HG03060 (cell line): ENCODE data around the gene PRKAR1B.

ENCODE experiments used
- ATAC-seq: cut with Tn5 transposase; IDR thresholded peaks from one replicate; pipeline ENCODE4 v1.9.1; 2021; ENCODE audit warnings: low read depth, moderate number of reproducible peaks; ENCODE audit not compliant: unreplicated experiment

PRKAR1B gene

GRCh38 chr7:608361-608760 lies 118.7 kb downstream of the PRKAR1B start:
- ATAC-seq = no peak

GRCh38 chr7:607938-608337 lies 119.1 kb downstream of the PRKAR1B start:
- ATAC-seq = no peak

- ATAC-seq = no peak
These were observed 121.2 kb downstream of the PRKAR1B start for GRCh38 chr7:605661-606450.

DNA sequence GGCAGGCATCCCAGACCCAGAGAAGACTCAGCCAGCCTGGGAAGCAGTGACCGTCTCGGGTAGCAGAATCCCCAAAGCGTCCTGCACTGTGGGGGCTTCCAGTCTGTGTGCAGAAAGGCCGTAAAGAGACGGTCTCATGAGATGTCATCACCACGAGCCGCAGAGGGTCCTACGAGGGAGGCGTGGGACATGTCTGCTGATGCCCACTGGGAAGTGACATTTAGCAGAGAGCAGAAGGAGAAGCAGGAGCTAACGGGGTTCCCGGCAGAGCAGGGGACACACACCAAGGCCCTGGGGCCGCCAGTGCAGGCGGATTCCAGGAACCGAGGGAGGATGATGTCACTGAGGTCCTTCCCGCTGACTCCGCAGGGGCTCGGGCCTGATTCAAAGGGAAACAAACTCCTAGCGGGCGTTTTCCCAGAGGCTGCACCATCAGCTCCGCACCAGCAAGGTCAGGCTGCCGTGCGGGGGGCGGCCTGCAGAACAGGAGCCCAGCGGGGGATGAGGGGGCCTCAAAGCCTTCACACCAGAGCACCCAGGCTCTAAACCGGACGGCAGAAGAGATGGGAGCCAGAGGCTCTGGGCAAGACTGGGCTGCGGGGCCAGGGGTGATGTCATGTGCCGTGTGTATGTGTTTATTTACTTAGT lies 122.1 kb downstream of the PRKAR1B start:
- ATAC-seq = no peak

GRCh38 chr7:604001-604883 lies 122.8 kb downstream of the PRKAR1B start:
- peak; percentile 51 for ATAC-seq

DNA sequence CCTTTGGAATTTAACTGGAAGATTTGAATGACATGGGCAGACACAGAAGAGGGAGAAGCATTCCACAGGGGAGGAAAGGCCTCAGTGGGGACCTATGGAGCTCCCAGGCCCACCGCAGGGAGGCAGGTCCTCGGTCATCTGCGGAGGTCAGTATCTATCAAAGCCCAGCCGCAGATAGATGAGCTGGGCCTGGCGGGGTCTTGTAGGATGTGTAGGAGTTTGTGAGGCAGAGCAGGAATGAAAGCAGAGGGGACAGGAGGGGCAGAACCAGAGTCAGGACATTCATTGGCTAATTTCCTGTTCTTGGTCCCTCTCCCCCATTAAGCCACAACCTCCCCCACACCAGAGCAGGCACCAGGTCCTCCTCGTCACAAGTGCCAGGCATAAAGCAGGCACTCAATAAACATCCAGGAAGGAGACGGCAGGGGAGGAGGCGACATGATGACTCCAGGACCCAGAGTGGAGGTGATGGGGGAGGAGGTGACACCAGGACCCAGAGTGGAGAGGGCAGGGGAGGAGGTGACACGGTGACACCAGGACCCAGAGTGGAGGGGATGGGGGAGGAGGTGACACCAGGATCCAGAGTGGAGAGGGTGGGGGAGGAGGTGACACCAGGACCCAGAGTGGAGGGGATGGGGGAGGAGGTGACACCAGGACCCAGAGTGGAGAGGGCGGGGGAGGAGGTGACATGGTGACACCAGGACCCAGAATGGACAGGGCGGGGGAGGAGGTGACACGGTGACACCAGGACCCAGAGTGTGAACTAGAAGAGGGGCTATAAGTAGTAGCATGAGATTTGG lies 123.7 kb downstream of the PRKAR1B start:
- ATAC-seq = no peak

DNA sequence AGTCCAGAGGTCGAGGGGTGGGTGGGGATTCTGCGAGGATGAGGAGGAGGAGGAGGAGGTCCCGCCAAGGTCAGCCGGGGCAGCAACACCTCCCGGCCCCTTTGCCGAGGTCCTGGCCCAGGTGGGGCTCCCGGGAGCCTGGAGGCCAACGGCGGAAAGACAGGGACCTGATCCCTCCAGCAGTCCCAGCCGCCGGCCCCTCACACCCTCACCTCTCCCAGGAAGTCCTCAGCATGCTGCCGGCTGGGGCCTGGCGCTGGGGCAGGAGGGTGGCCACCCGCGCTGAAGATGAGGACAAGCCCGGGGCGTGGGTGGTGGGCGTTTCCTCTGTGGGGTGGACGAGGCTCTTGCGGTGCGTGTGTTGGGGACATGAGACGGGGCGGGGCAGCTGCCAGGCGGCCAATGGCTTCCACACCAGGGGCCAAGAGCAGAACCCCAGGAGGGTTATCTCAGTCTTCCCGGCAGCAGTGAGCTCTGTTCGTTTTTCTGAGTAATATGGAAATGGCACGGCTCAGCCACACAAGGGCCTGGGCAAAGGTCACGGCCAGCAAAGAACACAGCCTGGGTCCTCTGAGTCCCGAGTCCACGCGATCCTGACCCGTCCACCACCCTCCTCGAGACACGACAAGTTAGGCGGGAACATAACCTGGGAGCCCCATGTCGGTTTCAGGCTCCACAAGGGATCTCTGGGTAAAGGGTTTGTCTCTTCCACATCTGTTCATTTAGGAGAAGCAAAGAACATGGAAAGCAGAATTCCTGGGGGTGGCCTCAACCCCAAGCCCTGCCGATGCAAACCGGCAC lies 124.5 kb downstream of the PRKAR1B start:
- no peak for ATAC-seq

GRCh38 chr7:601595-602340 lies 125.3 kb downstream of the PRKAR1B start:
- peak; percentile 37 for ATAC-seq

GRCh38 chr7:601036-601594 lies 126.0 kb downstream of the PRKAR1B start:
- ATAC-seq = no peak

DNA sequence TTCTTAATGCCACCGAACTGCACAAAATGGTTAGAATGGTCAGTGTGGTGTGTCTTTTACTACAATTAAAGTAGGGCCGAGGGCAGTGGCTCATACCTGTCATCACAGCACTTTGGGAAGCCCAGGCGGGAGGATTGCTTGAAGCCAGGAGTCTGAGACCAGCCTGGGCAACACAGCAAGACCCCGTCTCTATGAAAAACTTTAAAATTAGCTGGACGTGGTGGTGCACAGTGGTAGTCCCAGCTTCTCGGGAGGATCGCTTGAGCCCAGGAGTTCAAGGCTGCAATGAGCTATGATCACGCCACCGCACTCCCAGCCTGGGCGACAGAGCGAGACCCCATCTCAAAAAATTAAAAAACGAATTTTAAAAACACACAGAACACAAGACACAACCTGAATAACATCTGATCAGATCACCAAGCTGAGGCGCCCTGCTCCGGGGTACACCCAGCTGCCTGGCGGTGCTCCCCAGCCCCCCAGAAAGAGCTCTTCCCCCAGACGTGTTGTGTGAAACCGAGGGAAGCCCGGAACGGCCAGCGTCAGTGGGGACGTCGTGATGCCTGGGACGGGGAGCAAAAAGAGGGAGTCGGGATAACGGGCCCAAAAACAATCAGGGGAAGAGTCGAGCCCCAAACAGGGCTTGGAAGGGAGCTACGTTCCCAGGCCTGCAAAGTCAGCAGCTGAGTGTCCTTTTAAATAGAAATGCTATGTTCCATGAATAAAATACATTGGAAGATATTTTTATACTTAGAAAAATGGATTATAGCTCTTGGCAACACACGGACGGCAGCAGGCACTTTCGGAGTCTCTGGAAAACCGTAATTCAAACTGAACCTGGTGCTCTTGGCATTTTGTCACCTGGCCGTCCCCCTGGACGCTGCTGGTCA lies 126.7 kb downstream of the PRKAR1B start:
- no peak for ATAC-seq

GRCh38 chr7:598899-599298 lies 128.2 kb downstream of the PRKAR1B start:
- ATAC-seq = no peak

DNA sequence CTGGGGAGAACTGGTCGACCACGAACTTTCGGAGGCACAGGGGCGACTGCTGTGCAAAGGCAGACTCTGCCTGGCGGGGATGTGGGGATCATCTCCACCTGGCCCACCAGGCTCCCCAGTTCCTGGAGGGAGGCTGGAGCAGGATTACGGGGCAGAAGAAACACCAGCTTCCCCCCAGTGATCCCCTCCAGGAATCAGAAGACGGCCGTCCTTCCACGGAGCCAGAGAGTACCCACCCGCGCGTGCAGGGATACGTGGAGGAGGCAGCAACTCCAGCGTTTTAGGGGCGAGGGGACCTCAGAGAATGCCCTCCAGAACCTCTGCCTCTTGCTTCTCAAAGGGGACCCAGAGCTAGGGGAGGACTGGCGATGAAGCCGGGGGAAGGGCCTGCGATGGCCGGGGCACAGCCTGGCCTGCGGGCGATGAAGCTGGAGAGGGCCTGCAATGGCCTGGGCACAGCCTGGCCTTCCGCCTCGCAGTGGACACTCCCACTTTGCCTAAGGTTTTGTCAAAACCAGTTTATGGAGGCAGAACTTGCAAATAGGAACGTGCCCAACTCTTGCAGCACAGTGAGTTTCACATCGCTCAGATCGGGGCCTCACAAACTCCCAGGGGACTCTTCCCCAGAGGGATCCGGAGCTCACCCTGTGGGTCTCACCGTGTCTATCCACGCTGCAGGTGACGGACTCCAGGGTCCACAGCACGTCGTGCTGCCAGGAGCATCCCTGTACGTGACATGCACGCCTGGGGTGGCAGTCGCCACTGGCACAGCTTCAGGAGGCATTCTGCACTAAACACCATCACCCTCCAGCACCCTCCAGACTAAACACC lies 129.5 kb downstream of the PRKAR1B start:
- no peak for ATAC-seq

- no peak for ATAC-seq
These were observed 130.3 kb downstream of the PRKAR1B start for GRCh38 chr7:596819-597182.

DNA sequence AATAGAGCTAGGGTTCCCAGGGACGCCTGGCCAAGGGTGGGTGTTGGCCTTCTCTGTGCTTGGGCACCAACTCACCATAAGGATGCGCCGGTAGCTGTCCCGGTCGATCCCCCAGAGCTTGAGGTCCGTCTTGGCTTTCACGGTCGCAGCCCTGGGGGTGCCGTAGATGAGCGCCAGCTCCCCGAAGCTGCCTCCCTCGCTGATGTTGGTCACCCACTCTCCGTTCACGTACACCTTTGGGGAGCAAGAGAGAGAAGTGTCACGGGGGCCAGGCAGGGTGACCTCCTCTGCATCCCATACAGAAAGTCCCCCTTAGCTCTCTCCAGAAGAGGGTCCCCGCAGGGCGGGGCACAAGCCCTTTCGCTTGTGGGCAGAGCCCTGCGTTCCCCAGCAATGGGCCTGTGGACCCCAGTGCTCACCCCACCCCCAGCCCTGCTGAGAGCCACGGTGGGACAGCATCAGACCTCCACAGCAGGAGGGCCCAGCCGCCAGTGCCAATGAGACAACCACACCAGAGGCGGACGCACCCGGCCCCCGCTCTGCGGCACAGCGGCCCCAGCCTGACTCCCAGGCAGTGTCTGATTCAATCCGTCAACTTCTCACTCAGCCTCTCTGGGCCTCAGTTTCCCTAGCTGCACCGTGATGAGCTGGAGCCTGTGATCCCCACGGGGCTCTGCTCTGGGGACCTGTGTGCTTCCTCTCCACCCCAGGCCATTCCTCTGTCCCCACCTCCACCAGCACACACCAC lies 130.8 kb downstream of the PRKAR1B start:
- no peak for ATAC-seq

DNA sequence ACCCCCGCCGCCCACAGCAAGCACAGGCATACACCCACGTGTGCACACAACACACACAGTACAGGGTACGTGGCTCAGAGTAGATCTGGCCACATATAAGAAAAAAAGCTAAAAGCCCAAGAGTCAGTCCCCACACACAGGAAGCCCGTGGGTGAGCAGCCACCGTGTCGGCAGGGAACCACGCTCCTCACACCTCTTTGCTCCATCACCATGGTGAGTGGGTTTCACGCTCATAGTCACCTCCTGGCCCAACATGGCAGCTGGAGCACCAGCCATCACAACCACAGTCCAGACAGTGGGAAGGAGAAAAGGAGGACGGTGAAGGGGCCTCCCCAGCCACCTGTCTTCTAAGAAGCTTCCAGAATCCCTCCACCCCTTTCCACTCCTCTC lies 131.5 kb downstream of the PRKAR1B start:
- ATAC-seq = no peak

DNA sequence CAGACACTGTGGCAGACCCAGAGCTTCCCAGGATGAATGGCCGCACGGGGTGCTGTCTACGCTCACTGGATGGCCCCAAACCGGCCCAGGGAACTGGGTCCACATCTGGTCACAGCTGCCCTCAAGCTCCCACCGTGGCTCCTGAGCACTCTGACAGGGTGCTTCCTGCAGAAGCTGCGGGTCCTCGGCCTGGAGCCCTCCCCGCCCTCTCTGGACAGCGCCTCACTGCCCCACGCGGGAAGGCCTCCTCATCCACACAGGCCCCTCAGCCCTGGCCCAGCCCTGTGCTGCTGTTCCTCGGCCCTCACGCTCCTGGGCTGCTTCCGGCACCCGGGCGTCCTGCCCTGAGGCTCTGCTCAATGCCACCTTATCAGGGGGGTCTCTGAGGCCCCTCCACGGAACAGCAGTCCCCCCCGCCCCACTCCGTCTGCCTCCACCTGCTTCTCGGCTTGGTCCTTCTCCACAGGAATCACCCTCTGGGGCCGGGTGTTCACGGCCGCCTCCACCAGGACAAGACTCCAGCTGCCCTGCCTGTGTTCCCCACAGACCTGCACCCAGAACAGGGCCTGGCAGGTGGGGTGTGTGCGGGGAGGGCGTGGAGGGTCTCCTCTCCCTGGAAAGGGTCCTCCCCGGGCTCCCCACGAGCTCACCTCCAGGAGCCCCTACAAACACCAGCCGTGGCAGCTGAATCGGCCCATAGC lies 132.0 kb downstream of the PRKAR1B start:
- no peak for ATAC-seq
